ENCODE measurements around the gene RAPSN.

Gene RAPSN

DNA sequence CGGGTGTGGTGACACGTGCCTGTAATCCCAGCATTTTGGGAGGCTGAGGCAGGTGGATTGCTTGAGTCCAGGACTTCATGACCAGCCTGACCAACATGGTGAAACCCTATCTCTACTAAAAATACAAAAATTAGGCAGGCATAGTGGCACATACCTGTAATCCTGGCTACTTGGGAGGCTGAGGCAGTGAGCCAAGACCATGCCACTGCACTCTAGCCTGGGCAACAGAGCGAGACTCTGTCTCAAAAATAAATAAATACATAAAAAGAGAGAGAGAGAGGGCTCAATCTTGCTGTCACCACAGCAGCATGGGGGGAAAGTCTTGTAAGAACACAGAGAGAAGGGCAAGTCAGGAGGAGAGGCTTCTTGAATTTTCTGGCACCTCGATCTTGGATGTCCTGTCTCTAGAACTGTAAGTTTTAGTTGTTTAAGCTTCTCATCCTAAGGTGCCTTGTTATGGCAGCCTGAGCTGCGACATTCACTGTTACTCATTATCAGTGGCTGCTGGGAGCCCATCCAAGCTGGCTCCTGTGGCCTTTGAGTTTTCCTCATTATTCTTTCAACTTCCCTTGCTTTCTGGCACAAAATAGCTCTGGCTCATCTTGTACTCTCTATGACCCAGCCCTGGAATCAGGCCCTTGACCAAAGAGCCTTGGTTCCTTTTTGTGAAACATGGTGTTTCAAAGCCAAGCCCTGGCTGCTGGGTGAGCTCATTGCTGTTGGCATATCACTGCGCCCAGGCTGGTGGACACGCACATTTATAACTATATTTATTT, 14.7 kb downstream of the RAPSN start:
- no peak for DNase-seq (ENCODE audit: low read depth in 3 of 3)

DNA sequence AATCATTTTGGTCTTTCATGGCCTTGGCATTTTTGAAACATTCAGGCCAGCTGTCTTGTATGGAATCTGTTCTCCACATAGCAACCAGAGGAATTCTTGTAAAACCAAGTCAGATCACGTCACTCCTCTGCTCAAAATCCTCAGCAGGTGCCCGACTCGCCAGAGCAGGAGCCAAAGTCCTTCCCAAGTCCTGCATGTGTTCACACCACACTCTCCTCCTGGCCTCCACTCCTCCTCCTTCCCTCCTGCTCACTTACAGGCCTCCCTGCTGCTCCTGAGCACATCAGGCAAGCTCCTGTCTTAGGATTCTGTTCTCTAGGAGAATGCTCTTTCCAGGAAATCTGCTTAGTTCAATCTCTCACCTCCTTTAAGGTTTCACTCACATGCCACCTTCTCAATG, 15.8 kb downstream of the RAPSN start:
- DNase-seq (ENCODE audit: low read depth in 3 of 3), result no peak

DNA sequence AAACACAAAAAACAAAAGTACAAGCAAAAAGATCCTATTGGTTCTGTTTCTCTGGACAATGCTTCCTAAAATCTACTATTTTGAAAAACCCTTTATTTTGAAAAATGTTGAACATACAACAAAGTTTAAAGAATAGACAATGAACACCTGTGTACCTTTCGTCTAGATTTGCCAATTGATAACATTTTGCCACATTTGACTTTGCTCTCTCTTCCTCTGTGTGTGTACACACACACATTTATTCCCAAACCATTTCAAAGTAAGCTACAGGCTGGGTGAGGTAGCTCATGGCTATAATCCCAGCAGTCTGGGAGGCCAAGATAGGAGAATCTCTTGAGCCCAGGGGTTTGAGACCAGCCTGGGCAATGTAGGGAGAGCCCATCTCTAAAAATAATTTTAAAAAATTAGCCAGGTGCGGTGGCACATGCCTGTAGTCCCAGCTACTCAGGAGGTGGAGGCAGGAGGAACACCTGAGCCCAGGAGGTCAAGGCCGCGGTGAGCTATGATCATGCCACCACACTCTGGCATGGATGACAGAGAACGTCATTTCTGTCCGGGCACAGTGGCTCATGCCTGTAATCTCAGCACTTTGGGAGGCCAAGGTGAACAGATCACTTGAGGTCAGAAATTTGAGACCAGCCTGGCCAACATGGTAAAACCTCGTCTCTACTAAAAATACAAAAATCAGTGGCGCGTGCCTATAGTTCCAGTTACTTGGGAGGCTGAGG, 17.4 kb downstream of the RAPSN start:
- DNase-seq (ENCODE audit: low read depth in 3 of 3), result no peak

DNA sequence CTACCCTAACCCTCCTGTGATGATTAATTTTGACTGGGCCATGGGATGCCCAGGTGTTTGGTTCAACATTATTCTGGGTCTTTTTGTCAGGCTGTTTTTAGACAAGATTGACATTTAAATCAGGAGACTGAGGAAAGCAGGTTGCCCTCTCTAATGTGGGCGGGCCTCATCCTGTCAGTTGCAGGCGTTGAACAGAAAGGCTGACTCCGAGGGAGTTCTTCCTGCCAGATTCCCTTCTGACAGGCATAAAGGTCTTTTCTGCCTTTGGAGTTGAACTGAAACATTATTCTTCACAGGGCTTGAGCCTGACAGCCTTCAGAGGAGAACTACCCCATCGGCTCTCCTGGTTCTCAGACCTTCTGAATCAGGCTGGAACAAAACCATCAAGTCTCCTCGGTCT, 18.4 kb downstream of the RAPSN start:
- DNase-seq (ENCODE audit: low read depth in 3 of 3), result no peak

DNA sequence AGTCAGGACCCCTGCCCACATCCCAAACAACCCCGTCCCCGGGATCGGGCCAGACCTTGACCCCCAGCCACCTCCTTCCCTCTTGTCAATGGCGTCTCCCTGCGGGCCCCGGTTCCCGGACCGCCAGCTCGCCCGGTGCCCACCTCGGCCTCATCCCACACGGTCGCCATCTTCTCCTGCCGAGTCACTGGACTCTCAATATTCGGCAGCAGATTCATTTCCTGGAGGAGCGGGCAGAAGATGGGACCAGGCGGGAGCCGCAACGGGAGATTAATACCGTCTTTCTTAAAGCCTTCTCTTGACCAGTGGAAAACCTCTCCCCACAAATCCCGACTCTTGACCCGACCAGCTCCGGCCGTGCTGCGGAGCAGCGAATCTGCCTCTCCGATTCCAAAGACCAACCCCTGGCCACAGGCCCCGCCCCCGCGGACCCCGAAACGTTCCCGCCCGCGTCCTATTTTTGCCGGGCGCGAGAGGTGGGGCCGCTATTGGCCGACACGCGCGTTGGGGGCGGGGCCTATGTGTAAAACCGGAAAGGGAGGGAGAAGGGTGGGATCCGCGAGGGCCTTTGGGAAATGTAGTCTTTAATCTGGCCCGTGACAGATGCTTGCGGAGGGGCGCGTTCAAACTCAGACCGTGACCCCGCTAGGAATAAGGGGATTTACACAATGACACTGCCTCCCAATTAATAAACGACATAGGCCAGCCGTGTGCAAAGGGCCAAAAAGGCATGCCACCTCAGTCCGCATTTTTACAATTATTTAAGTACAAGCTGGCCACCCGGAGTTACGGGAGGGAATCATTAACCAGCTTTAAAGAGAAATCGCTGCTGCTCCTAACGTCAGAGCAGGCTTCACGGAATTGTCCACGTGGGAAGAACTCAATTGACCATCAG, 22.6 kb downstream of the RAPSN start, which contains the start of gene PSMC3:
Gene PSMC3, minus strand, starts transcription at position 378 of the 895 bp plus-strand sequence. Its CDS starts 160 bp downstream, at position 218.
- peak; percentile 96 to 98 (median 98) for DNase-seq (ENCODE audit: low read depth in 3 of 3)

DNA sequence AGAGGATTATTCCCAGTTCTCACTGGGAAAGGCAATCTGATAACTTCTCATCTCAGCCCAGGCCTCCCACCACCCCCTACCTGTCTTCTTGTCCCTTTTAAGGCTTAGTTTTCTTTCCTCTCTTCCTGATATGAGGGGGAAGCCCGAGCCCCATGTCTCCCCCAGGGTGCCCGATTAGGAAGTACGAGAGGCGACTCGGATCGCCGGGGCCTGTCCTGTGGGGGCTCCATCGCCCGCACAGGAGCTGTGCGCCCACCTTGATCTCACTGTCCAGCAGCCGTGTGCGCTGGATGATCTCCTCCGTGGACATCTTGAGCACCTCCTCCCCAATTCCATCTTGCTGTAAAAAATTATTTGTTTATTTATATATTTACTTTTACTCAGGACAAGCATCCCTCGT, 23.3 kb downstream of the RAPSN start:
- DNase-seq (ENCODE audit: low read depth in 3 of 3), result no peak

DNA sequence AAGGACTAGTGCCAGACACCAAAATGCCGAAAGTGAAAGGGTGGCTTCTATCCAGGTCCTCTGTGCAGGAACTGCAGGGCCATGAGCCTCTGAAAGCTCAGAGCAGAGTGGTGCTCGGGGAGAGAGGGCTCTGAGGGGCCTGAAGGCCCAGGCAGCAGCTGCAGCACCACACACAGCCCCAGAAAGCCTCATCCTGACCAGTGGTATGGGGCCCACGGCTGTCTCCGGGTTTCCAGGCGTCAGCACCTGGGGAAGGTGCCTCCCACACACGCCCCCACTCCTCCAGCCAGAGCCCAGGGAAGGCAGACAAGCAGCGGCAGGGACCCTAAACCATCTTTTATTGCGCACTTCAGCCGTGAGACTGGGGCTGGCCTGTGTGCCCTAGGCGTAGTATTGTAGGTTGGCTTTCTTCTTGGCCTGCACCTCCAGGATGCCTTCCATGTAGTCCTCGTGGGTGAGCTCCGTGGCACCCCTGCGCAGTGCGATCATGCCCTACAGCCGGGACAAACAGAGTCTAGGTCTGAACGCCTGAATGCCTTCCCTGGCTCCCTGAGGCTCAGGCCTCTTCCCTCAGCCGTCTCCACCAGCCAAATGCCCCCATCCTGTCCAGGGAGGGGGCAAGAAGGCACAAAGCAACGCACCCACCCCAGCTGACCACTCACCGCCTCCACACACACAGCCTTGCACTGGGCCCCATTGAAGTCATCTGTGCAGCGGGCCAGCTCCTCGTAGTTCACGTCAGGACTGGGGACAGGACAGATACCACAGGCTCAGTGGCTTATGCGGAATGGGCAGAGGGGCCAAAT, 30.3 kb downstream of the RAPSN start:
- DNase-seq (ENCODE audit: low read depth in 3 of 3), result no peak

DNA sequence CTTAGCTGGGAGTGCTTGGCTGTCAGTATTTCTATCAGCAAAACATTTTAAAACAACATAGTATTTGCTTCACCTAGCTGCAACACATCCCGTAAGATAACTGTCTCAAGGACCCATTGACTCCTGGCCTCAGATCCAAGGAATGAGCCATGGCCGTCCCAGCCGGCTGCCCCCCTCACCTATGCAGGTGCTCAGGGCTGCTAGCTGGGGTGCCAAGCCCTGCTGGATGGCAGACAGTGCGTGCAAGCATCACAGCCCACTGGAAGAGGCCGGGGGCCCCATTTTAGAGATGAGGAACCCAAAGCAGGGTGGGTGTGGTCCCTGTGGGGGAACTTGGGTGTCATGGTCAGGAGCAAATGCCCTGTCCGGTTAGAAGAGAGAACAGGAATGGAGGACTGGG, 31.2 kb downstream of the RAPSN start:
- no peak for DNase-seq (ENCODE audit: low read depth in 3 of 3)

DNA sequence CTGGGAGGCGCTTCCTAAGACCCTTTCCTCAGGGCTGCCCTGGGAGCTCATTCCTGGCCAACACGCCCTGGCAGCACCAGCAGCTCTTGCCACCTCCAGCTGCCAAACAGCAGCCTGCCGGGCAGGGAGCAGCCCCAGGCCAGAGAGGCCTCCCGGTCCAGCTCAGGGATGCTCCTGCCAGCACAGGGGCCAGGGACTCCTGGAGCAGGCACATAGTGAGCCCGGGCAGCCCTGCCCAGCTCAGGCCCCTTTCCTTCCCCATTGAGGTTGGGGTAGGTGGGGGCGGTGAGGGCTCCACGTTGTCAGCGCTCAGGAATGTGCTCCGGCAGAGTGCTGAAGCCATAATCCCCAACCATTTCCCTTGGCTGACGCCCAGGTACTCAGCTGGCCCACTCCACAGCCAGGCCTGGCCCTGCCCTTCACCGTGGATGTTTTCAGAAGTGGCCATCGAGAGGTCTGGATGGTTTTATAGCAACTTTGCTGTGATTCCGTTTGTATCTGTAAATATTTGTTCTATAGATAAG, 32.9 kb downstream of the RAPSN start:
- DNase-seq (ENCODE audit: low read depth in 3 of 3), result no peak

DNA sequence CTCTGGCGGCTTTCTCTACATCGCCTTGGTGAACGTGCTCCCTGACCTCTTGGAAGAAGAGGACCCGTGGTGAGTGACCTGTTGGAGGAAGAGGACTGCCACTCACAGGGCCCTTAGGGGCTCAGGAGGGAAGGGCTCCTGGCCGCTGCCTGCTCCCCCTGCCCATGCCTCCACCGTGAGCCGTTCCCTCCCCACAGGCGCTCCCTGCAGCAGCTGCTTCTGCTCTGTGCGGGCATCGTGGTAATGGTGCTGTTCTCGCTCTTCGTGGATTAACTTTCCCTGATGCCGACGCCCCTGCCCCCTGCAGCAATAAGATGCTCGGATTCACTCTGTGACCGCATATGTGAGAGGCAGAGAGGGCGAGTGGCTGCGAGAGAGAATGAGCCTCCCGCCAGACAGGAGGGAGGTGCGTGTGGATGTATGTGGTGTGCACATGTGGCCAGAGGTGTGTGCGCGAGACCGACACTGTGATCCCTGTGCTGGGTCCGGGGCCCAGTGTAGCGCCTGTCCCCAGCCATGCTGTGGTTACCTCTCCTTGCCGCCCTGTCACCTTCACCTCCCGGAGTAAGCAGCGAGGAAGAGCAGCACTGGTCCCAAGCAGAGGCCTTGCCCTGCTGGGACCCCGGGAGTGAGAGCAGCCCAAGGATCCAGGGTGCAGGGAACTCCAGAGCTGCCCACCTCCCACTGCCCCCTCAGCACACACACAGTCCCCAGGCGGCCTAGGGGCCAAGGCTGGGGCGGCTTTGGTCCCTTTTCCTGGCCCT, 33.7 kb downstream of the RAPSN start:
- DNase-seq (ENCODE audit: low read depth in 3 of 3), result no peak

DNA sequence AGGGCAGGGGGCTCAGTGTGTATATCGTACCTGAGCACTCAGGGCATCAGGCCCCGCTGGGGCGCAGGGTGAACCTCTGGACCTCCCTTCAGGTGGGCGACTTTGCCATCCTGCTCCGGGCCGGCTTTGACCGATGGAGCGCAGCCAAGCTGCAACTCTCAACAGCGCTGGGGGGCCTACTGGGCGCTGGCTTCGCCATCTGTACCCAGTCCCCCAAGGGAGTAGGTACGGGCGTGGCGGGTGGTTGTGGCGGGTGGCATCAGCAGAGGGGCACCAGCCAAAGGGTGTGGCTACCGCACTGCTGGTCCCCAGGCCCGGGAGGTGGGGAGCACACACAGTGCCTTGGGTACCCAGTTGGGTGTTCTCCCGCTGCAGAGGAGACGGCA, 34.3 kb downstream of the RAPSN start:
- no peak for DNase-seq (ENCODE audit: low read depth in 3 of 3)

DNA sequence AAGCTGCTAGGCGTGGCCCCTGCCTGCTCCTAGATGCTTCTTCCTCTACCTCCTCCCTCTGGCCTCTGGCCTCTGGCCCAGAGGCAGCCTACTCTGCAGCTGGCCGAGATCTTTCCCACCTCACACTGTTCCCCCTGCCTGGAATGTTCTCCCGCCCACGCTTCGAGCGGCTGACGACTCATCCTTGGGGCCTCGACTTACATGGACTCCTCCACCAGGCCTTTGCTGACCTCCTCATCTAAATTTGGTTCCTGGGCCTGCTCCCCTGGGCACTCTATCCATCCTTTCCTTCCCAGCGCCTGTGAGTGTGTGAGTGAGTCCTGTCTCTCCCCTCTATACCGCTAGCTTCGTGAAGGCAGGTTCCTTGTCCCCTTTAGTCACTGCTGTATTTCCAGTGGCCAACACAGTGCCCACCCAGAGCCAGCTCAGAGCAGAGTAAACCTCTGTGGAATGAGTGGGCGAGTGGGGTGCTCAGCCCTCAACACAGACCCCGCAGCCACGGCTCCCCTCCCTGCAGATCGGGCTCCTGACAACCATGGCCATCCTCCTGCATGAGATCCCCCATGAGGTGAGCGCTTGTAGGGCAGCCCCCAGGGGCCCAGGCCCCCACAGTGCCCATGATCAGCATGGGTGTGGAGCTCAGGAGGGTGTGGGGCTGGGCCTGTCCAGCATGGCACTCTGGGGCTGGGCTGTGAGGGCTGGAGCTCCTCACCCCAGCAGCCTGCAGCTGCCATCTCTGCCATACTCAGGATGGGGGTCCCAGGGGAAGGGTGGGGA, 34.8 kb downstream of the RAPSN start:
- no peak for DNase-seq (ENCODE audit: low read depth in 3 of 3)

DNA sequence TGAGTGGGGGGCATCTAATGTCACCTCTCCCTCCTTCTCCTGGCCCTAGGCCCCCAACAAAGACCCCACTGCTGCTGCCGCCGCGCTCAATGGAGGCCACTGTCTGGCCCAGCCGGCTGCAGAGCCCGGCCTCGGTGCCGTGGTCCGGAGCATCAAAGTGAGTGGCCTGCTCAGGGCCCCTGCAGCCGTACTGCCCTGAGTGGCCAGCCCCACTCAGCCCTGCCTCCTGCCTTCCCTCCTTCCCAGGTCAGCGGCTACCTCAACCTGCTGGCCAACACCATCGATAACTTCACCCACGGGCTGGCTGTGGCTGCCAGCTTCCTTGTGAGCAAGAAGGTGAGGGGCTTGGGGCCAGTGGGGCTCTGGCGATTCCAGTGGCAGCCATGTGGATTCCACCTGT, 35.6 kb downstream of the RAPSN start:
- no peak for DNase-seq (ENCODE audit: low read depth in 3 of 3)

DNA sequence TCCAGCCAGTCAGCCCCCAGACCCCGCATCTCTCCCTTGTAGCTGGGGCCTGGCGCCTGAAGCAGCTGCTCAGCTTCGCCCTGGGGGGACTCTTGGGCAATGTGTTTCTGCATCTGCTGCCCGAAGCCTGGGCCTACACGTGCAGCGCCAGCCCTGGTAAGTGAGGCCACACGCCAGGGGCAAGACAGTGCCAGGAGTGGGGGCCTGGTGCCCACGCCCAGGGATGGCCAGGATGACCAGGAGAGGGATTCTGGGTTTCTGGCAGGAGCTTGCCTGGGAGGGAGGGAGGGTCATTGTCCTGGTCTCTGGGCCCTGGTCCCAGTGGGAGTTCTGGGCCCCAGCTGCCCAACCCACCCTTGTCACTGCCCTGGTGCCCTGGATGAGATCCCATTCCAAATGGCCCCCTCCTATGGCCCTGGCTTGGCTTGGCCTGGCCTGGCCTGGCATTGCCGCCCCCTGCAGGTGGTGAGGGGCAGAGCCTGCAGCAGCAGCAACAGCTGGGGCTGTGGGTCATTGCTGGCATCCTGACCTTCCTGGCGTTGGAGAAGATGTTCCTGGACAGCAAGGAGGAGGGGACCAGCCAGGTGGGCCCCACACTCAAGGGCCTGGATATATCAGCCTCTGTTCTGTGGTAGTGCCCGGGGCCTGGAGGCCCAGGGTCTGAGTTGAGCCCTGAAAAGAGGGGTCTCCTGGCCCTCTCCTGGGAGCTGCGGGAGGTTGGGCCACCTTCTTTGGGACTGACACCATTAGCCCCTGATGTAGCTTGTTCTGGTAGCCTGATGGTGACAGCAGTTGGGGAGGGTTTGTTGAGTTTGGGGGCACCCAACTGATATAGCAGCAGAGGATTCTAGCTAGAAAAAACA, 36.8 kb downstream of the RAPSN start:
- peak in 1 of 3 experiments; percentile 26 for DNase-seq (ENCODE audit: low read depth in 3 of 3)

DNA sequence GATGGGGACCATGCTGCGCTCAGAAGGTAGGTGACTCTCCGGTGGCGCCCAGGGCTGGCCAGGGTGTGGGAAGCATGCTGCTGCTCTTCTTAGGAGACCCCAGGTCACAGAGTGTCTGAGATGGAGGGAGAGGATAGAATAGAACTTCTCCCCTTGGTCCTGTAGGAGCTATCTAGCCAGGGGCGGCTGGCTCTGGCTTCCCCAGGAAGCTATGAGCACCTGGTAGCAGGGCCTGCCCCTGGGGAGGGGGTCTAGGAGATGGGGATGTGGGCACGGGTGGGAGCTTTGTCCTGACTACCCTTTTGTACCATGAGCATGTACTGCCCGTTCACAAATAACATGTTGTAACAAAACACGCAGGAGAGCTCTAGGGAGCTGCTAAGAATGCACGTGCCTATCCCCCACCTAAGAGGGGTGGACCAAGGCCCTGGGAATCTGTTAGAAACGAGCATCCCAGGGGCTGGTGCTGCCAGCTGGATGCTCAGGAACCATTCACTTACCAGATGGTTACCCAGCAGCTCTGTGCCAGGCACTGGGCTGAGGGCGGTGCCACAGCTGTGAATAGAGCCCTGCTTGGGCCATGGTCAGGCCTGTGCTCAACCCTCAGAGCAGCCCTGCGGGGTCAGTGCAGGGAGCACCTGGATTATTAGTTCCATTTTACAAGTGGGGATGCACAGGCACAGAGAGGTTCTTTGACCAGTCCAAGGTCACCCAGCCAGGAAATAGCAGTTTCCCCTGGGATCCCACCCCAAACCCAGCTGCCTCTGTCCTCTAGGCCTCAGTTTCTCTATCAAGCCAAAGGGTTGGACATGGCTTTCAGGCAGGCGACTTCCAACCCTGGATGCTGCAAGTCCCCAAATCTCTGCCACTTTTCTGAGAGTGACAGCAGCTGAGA, 38.3 kb downstream of the RAPSN start:
- no peak for DNase-seq (ENCODE audit: low read depth in 3 of 3)

DNA sequence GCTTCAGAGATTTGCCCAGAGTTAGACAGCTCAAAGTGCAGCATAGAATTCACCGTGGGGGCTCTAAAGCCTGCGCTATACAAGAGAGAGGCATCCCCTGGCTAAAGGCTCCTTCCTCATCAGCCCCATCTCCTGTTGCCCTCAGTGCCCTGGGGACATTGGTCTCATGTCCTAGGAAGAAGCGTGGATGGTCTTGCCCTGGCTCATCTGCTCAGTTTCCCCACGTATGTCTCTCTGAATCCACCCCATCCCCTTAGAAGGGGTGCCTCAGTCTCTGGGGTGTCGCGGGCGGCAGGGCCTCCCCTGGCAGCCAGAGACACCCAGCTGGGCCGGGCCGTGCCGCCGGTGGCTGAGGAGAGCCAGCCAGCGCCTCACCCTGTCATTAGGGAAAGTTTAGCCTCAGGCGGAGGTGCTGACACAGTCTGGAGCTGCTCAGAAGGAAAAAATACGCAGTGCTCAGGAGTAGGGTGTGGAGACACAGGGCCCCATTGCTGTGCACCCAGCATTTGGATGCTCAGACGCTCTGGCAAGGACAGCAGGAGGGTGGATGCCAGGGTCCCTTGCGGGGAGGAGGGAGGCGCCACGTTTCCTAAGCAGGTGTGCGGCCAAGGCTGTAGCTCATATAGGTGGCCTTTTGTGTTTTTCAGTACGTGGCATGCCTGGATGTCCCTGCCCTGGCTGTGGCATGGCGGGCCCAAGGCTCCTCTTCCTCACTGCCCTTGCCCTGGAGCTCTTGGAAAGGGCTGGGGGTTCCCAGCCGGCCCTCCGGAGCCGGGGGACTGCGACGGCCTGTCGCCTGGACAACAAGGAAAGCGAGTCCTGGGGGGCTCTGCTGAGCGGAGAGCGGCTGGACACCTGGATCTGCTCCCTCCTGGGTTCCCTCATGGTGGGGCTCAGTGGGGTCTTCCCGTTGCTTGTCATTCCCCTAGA, 39.2 kb downstream of the RAPSN start:
- no peak for DNase-seq (ENCODE audit: low read depth in 3 of 3)
